ENCODE data around the gene FNDC1. TPM values are rescaled to one million over a fixed set of nuclear protein-coding genes. Genes with fewer than 3 reads are reported as not detected.

Gene FNDC1
- total RNA-seq, 1 experiment from 2014 or later: 0.23 TPM

DNA sequence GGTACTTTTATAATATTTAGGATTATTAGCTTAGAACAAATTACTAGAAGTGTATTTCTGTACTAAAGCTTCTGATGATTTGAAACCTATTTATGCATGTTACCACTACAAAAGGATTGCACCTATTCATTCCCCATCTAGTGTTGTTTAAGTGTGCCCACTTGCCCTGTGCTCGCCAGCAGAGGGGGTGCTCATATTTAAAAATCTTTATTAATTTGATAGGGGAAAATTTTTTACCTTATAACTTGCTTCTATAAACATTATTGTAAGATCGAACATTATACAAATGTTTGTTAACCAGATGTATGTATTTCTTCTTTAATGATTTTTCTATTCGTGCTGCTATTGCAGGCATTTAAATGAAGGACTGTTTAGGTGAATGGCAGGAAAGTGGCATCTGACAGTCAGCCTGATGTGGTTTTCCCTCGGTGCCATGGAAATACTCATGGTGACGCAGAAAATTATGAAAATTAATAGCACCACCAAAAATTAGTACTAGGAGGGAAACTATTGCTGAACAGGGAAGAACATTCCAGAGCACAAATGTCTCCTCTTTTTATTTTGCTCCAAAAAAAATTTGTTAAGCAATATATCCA lies 44.1 kb upstream of the FNDC1 start:
- no peak for ATAC-seq
- intact Hi-C loops (cut with micrococcal nuclease; ENCODE audit: unreplicated experiment) (no loop called here), in situ Hi-C loops (cut with HindIII; ENCODE audit: low pct_unique_long_range_greater_than_20kb, low sequenced_read_pairs) (no loop called here)
- Histone ChIP-seq H3K4me3 (ENCODE audit: low read depth in 2 of 2, low read length in 2 of 2) (no peak overlapping the region), H3K27me3 (ENCODE audit: control insufficient read depth, insufficient read depth, low read length) (peaks cover 2% of the 10 kb centered on the region; the same call in 1 of the 2 replicates), H3K4me1 (ENCODE audit: control insufficient read depth, insufficient read depth, low read length) (no peaks in the 10 kb centered on the region), H3K9me3 (ENCODE audit: control insufficient read depth, insufficient read depth, low read depth, low read length) (no peaks in the 10 kb centered on the region), H3K36me3 (ENCODE audit: control insufficient read depth, insufficient read depth, low read length) (no peaks in the 10 kb centered on the region), H3K27ac (ENCODE audit: low read length) (no peak overlapping the region)
- TF ChIP-seq POLR2AphosphoS5 (IDR thresholded peaks at IDR 0.05; ENCODE audit: low read depth, low read length) (no peak), SIN3A (IDR thresholded peaks at IDR 0.05; ENCODE audit: borderline replicate concordance, insufficient read depth, low read depth, low read length) (no peak), TCF7L2 (IDR thresholded peaks at IDR 0.05; ENCODE audit: low read depth, low read length) (no peak)
- TF ChIP-seq, protein P1, sequence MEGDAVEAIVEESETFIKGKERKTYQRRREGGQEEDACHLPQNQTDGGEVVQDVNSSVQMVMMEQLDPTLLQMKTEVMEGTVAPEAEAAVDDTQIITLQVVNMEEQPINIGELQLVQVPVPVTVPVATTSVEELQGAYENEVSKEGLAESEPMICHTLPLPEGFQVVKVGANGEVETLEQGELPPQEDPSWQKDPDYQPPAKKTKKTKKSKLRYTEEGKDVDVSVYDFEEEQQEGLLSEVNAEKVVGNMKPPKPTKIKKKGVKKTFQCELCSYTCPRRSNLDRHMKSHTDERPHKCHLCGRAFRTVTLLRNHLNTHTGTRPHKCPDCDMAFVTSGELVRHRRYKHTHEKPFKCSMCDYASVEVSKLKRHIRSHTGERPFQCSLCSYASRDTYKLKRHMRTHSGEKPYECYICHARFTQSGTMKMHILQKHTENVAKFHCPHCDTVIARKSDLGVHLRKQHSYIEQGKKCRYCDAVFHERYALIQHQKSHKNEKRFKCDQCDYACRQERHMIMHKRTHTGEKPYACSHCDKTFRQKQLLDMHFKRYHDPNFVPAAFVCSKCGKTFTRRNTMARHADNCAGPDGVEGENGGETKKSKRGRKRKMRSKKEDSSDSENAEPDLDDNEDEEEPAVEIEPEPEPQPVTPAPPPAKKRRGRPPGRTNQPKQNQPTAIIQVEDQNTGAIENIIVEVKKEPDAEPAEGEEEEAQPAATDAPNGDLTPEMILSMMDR (IDR thresholded peaks at IDR 0.05): peak; percentile 63; the same call in 1 of the 2 replicates
- TF ChIP-seq, protein P2, sequence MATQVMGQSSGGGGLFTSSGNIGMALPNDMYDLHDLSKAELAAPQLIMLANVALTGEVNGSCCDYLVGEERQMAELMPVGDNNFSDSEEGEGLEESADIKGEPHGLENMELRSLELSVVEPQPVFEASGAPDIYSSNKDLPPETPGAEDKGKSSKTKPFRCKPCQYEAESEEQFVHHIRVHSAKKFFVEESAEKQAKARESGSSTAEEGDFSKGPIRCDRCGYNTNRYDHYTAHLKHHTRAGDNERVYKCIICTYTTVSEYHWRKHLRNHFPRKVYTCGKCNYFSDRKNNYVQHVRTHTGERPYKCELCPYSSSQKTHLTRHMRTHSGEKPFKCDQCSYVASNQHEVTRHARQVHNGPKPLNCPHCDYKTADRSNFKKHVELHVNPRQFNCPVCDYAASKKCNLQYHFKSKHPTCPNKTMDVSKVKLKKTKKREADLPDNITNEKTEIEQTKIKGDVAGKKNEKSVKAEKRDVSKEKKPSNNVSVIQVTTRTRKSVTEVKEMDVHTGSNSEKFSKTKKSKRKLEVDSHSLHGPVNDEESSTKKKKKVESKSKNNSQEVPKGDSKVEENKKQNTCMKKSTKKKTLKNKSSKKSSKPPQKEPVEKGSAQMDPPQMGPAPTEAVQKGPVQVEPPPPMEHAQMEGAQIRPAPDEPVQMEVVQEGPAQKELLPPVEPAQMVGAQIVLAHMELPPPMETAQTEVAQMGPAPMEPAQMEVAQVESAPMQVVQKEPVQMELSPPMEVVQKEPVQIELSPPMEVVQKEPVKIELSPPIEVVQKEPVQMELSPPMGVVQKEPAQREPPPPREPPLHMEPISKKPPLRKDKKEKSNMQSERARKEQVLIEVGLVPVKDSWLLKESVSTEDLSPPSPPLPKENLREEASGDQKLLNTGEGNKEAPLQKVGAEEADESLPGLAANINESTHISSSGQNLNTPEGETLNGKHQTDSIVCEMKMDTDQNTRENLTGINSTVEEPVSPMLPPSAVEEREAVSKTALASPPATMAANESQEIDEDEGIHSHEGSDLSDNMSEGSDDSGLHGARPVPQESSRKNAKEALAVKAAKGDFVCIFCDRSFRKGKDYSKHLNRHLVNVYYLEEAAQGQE (IDR thresholded peaks at IDR 0.05; ENCODE audit: insufficient read depth in 1 of 2, low read depth in 2 of 2, low read length in 1 of 2): no peak
- CTCF ChIA-PET: interaction anchor here (0.5 kb wide), 1 partner anchor 520 kb away, joined by 10 read pairs; no protein-coding TSS in a partner anchor
- POLR2A ChIA-PET: no interaction called here
- no TSS peak for BruUV-seq (replicated peaks)
- no peak for DNase-seq (ENCODE audit: low read depth, low spot score)

DNA sequence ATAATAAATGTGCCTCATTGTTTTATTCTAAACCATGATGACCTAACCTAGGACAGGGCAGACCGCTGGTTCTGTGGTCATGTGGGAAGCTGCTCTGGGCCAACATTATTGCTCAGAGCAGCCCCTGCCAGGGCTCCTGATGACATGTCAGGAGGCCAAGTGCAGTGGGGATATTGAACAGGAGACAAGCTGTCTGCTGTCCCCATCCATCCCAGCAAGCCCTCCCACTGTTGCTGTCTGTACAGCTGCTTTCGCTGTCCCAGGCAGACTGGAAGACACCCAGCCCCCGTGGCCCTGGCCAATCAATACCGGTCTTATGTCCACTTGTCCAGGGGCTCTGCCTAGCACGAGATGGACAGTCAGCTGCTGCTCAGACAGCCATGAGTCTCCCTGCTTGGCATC lies 43.2 kb upstream of the FNDC1 start:
- H3K4me3 ChIP-seq (ENCODE audit: low read depth in 2 of 2, low read length in 2 of 2): no peak overlapping the region
- intact Hi-C loops (cut with micrococcal nuclease; ENCODE audit: unreplicated experiment) (no loop called here), in situ Hi-C loops (cut with HindIII; ENCODE audit: low pct_unique_long_range_greater_than_20kb, low sequenced_read_pairs) (no loop called here)
- DNase-seq (ENCODE audit: low read depth, low spot score) (no peak), ATAC-seq (no peak)
- ChIA-PET CTCF (interaction anchor here (1.2 kb wide), 1 partner anchor 9 kb away, joined by 4 read pairs; no protein-coding TSS in a partner anchor), POLR2A (no interaction called here)
- no peaks in the 10 kb centered on the region for H3K9me3 ChIP-seq (ENCODE audit: control insufficient read depth, insufficient read depth, low read depth, low read length)
- peaks cover 2% of the 10 kb centered on the region; the same call in 1 of the 2 replicates for H3K27me3 ChIP-seq (ENCODE audit: control insufficient read depth, insufficient read depth, low read length)
- no peaks in the 10 kb centered on the region for H3K36me3 ChIP-seq (ENCODE audit: control insufficient read depth, insufficient read depth, low read length)
- no peaks in the 10 kb centered on the region for H3K4me1 ChIP-seq (ENCODE audit: control insufficient read depth, insufficient read depth, low read length)
- no peak overlapping the region for H3K27ac ChIP-seq (ENCODE audit: low read length)
- no TSS peak for BruUV-seq (replicated peaks)
- TF ChIP-seq, protein P2 (IDR thresholded peaks at IDR 0.05; ENCODE audit: insufficient read depth in 1 of 2, low read depth in 2 of 2, low read length in 1 of 2): no peak
- TF ChIP-seq SIN3A (IDR thresholded peaks at IDR 0.05; ENCODE audit: borderline replicate concordance, insufficient read depth, low read depth, low read length) (no peak), TCF7L2 (IDR thresholded peaks at IDR 0.05; ENCODE audit: low read depth, low read length) (no peak), POLR2AphosphoS5 (IDR thresholded peaks at IDR 0.05; ENCODE audit: low read depth, low read length) (no peak)
- TF ChIP-seq, protein P1 (IDR thresholded peaks at IDR 0.05): no peak
